Measurements from ENCODE around the gene ARG2. TPM values are rescaled to one million over a fixed set of nuclear protein-coding genes. Genes with fewer than 3 reads are reported as not detected.

ARG2 gene
- total RNA-seq, 1 donor from 2014 or later, result 113 TPM

DNA sequence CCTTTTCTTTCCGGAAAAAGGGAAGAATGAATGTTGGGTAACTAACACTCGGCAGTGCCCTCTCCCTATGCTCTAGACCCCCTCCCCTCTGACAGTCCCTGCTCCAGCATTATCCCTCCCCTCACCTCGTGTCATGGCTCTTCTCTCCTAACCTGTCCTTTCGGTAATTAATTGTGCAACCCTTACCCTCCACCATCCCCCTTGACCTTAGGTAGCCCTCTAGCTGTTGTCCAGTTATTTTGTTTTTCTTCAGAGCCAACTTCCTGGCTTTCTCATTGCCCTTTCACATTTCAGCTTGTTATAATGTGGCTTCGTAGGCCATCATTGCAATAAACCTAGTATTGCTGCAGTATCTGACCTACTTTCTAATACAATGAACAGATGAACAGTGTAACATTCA is 11.2 kb downstream of the ARG2 start:
- Histone ChIP-seq H3K36me3 (ENCODE audit: control insufficient read depth, insufficient read depth, low read length) (no peaks in the 10 kb centered on the region), H3K4me3 (ENCODE audit: low read depth, low read length) (no peak overlapping the region), H3K27me3 (ENCODE audit: control insufficient read depth, insufficient read depth, low read length) (no peaks in the 10 kb centered on the region)
- no peak for FAIRE-seq
- TF ChIP-seq, protein P1, sequence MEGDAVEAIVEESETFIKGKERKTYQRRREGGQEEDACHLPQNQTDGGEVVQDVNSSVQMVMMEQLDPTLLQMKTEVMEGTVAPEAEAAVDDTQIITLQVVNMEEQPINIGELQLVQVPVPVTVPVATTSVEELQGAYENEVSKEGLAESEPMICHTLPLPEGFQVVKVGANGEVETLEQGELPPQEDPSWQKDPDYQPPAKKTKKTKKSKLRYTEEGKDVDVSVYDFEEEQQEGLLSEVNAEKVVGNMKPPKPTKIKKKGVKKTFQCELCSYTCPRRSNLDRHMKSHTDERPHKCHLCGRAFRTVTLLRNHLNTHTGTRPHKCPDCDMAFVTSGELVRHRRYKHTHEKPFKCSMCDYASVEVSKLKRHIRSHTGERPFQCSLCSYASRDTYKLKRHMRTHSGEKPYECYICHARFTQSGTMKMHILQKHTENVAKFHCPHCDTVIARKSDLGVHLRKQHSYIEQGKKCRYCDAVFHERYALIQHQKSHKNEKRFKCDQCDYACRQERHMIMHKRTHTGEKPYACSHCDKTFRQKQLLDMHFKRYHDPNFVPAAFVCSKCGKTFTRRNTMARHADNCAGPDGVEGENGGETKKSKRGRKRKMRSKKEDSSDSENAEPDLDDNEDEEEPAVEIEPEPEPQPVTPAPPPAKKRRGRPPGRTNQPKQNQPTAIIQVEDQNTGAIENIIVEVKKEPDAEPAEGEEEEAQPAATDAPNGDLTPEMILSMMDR (IDR thresholded peaks at IDR 0.05; ENCODE audit: insufficient read depth, low read length, severe bottlenecking), result no peak
- no peak for DNase-seq (ENCODE audit: low read depth)

DNA sequence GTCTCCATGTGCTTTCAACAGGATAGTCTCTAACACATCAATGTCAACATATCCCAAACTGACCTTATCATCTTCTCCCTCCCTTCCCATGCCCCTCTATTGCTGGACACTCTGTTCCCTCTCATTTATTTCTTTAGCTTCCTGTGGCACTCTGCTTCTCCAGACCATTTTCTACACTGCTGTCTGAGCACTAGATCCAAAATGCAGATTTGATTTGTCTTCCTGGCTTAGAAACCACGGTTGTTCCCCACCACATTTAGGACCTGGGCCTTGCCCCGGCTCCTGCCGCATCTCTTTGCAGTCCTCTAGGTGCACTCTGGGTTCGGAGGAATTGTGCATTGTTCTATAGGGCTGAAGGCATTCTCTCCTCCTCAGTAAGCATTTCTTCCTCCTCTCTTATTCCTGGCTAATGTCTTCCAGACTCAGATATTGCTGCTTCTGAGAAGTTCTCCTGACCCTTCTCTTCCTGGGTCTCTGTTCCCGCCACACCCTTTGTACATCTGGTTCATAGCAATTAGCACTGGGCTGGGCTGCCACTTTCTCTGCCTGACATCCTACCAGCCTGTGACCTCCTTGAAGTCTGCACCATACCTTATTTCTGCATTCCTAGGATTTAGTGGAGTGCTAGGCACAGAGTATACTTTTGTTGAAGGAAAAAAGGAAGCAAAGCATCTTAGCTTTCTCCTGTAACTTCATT is 13.9 kb downstream of the ARG2 start:
- DNase-seq (ENCODE audit: low read depth) (no peak), FAIRE-seq (no peak)
- no peaks in the 10 kb centered on the region for H3K27me3 ChIP-seq (ENCODE audit: control insufficient read depth, insufficient read depth, low read length)
- TF ChIP-seq, protein P1 (IDR thresholded peaks at IDR 0.05; ENCODE audit: insufficient read depth, low read length, severe bottlenecking), result no peak
- H3K4me3 ChIP-seq (ENCODE audit: low read depth, low read length), result no peak overlapping the region
- no peaks in the 10 kb centered on the region for H3K36me3 ChIP-seq (ENCODE audit: control insufficient read depth, insufficient read depth, low read length)

DNA sequence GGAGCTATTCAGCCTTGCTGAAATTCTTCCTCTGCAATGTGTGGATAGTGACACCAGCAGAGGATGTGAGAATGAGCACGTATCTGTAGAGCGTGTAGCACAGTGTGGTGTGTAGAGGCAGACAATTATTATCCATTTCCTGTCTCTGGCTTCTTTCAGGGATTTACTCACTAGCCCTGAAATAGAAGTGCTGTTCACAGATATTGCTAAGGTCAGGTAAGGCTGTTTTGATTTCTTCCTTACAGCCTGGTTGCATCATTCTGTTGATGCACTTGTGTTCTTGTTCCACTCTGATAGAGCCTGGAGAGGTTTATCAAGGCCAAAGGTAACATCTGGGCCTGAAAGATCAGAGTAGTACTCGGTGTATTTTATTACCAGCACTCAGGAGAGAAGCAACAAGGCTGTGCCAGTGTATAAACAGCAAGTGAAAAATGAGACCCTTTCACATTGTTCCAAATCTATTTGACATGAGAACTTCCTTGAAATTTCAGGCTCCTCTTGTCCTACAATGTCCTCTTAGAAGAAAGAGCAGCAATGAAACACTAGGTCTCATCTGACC is 16.7 kb downstream of the ARG2 start:
- peak; percentile 58 for FAIRE-seq
- TF ChIP-seq, protein P1 (IDR thresholded peaks at IDR 0.05; ENCODE audit: insufficient read depth, low read length, severe bottlenecking), result no peak
- no peaks in the 10 kb centered on the region for H3K36me3 ChIP-seq (ENCODE audit: control insufficient read depth, insufficient read depth, low read length)

DNA sequence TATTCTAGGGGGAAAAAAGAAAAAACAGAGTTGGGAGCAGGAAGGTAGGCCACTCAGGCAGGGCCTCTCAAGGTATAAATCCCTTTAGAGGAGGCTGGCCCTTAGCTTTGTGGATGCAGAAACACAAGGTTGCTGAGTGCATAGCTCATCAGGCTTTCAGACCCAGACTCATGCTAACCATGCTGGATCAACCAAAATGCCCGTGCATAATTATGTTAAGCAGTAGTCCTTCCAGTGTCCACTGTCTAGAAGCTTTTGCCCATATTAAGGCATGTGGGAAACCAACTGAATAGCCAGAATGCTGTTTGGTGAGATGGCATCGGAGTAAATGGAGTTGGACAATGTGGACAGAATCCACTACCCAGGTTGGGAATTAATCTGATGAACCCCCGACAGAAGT is 18.9 kb downstream of the ARG2 start:
- DNase-seq (ENCODE audit: low read depth), result no peak
- no peak for FAIRE-seq
- TF ChIP-seq, protein P1 (IDR thresholded peaks at IDR 0.05; ENCODE audit: insufficient read depth, low read length, severe bottlenecking), result no peak

More for the DNA sequence above, 16.7 kb downstream of the ARG2 start:
- Histone ChIP-seq H3K4me3 (ENCODE audit: low read depth, low read length) (no peak overlapping the region), H3K27me3 (ENCODE audit: control insufficient read depth, insufficient read depth, low read length) (no peaks in the 10 kb centered on the region)
- DNase-seq (ENCODE audit: low read depth), result peak; percentile 61

DNA sequence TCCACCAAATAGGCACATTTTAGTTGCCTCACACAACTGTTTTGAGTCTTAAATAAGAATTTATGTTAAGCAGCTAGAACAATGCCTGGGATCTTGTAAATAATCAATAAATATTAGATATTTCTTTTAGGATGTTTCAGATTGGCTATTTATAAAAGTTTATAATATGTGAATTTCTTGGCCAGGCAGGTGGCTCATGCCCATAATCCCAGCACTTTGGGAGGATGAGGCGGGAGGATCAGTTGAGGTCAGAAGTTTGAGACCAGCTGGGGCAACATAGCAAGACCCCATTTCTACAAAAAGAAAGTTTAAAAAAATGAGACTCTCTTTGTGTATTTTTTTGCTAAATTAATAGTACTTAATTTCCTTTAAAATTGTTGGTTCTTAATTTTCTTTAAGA is 21.8 kb downstream of the ARG2 start:
- Histone ChIP-seq H3K27me3 (ENCODE audit: control insufficient read depth, insufficient read depth, low read length) (no peaks in the 10 kb centered on the region), H3K36me3 (ENCODE audit: control insufficient read depth, insufficient read depth, low read length) (peaks cover 4% of the 10 kb centered on the region), H3K4me3 (ENCODE audit: low read depth, low read length) (no peak overlapping the region)
- FAIRE-seq, result no peak
- no peak for DNase-seq (ENCODE audit: low read depth)
- TF ChIP-seq, protein P1 (IDR thresholded peaks at IDR 0.05; ENCODE audit: insufficient read depth, low read length, severe bottlenecking), result no peak

More for the DNA sequence above, 18.9 kb downstream of the ARG2 start:
- Histone ChIP-seq H3K27me3 (ENCODE audit: control insufficient read depth, insufficient read depth, low read length) (no peaks in the 10 kb centered on the region), H3K36me3 (ENCODE audit: control insufficient read depth, insufficient read depth, low read length) (no peaks in the 10 kb centered on the region), H3K4me3 (ENCODE audit: low read depth, low read length) (no peak overlapping the region)
